Measurements from ENCODE around the gene IL4.

Gene IL4

DNA sequence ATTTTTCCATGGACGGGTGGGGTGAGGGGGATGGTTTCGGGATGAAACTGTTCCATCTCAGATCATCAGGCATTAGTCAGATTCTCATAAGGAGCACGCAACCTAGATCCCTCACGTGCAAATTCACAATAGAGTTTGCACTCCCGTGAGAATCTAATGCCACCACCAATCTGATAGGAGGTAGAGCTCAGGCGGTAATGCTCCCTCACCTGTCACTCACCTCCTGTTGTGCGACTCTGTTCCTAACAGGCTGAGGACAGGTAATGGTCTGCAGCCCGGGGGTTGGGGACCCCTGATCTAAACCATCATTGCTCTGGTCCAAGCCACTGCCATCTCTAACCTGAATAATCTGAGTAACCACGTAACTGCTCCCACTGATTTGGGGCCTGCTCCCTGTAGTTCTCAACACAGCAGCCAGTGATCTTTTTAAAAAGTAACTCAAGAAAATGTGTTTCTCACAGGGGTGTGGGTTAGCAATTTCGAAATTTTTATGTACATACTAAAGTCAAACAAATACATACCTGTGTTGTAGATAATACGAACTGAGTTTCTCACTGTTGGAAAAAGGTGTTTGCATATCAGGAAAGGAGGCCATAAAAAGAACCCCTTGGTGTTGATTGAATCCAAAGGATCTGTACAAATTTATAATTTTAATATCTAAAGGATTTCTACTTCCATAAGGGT lies 27.1 kb upstream of the IL4 start:
- DNase-seq (ENCODE audit: low read depth, low spot score) = no peak
- POLR2A ChIA-PET = no interaction called here
- CTCF ChIA-PET = interaction anchor here (1.3 kb wide), 1 partner anchor 13 kb away, joined by 3 read pairs; no protein-coding TSS in a partner anchor
- TF ChIP-seq, protein P1, sequence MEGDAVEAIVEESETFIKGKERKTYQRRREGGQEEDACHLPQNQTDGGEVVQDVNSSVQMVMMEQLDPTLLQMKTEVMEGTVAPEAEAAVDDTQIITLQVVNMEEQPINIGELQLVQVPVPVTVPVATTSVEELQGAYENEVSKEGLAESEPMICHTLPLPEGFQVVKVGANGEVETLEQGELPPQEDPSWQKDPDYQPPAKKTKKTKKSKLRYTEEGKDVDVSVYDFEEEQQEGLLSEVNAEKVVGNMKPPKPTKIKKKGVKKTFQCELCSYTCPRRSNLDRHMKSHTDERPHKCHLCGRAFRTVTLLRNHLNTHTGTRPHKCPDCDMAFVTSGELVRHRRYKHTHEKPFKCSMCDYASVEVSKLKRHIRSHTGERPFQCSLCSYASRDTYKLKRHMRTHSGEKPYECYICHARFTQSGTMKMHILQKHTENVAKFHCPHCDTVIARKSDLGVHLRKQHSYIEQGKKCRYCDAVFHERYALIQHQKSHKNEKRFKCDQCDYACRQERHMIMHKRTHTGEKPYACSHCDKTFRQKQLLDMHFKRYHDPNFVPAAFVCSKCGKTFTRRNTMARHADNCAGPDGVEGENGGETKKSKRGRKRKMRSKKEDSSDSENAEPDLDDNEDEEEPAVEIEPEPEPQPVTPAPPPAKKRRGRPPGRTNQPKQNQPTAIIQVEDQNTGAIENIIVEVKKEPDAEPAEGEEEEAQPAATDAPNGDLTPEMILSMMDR (IDR thresholded peaks at IDR 0.05; ENCODE audit: insufficient read depth, low read length, missing control alignments) = no peak
- H3K4me3 ChIP-seq (ENCODE audit: low read depth, low read length) = no peak overlapping the region

DNA sequence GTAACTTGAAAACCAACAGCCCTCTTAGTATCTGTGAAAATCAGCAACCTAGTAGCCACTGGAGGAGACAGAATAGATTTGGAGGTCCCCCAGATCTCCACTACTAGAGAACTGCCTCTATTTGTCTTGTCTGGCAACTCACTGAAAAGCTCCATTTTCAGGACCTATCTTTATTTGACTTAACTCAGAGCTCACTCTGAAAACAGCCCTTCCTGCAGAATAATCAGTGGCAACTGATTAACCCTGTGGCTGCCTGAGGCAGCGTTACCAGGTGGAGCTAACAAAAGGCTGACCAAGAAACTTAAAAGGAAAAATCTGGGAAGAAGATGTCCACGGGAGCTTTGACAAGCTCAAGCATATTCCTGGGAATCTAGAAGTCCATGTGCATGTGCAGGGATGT lies 26.3 kb upstream of the IL4 start:
- TF ChIP-seq, protein P1 (IDR thresholded peaks at IDR 0.05; ENCODE audit: insufficient read depth, low read length, missing control alignments) = no peak
- H3K4me3 ChIP-seq (ENCODE audit: low read depth, low read length) = no peak overlapping the region
- DNase-seq (ENCODE audit: low read depth, low spot score) = no peak
- POLR2A ChIA-PET = interaction anchor here (0.6 kb wide), 1 partner anchor 11 kb away, joined by 3 read pairs; the partner anchor contains the start of gene IL13
- CTCF ChIA-PET = interaction anchor here (1.2 to 1.3 kb wide), 2 partner anchors 14 to 172 kb away, joined by 3 to 4 read pairs; no protein-coding TSS in a partner anchor

DNA sequence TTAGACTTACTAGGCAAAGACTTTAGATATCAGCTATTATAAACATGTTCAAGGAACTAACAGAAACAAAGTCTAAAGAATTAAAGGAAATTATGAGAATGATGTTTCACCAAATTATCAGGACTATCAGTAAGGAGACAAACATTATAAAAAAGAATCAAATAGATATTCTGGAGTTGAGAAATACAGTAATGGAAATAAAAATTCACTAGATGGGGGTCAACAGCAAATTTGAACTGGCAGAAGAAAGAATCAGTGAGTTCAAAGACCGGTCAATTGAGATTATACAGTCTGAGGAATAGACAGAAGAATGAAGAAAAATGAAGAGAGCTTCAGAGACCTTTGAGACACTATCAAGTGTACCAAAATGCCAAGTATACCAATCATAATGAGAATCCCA lies 25.4 kb upstream of the IL4 start:
- POLR2A ChIA-PET = no interaction called here
- CTCF ChIA-PET = interaction anchor here (0.7 to 1.5 kb wide), 4 partner anchors 13 to 172 kb away, joined by 3 to 4 read pairs (median 3); no protein-coding TSS in a partner anchor
- H3K4me3 ChIP-seq (ENCODE audit: low read depth, low read length) = no peak overlapping the region
- TF ChIP-seq, protein P1 (IDR thresholded peaks at IDR 0.05; ENCODE audit: insufficient read depth, low read length, missing control alignments) = no peak
- no peak for DNase-seq (ENCODE audit: low read depth, low spot score)

DNA sequence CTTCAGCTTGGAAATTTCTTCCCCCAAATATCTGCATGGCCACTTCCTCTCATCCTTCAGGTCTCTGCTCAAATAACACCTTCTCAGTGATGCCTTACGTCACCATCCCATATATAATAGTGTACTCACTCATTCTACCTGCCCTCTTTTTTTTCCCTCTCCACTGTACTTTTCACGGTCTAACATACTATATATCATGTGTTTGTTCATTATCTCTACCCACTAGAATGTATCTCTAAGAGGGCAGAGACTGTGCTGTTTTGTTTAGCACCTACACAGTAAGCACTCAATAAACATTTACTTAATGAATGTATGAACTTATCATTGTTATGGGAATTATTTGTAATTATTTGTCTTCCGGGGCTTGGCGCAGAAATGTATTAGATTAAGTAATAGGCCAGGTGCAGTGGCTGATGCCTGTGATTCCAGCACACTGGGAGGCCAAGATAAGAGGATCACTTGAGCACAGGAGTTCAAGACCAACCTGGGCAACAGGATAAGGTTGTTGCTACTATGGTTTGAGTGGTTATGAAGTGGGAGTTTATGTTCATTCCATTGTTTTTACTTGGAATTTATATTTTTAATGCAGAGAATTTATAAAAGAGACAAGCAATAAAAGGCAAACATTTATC lies 21.8 kb upstream of the IL4 start:
- ChIA-PET CTCF (no interaction called here), POLR2A (no interaction called here)
- DNase-seq (ENCODE audit: low read depth, low spot score) = no peak
- no peak overlapping the region for H3K4me3 ChIP-seq (ENCODE audit: low read depth, low read length)
- TF ChIP-seq, protein P1 (IDR thresholded peaks at IDR 0.05; ENCODE audit: insufficient read depth, low read length, missing control alignments) = no peak

DNA sequence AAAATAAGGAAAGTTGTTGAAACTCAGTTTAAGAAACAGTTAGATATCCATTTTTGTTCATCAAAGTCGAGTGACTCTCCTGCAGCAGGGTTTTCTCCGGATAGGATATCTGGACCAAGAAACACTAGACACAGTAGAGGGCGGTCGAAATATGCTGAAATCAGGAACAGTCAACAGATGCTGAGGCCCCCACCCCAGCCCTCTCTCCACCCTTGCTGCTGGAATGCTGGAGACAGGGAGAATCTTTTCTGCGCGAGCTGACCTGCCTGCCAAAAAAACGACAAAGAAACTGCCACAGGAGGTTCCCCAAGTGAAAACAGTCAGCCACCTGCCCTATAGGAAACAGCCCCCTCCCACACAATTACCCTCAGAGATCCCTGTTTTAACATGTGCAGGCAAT lies 20.1 kb upstream of the IL4 start:
- CTCF ChIA-PET = interaction anchor here (1.0 to 1.4 kb wide), 2 partner anchors 126 to 167 kb away, joined by 3 to 5 read pairs; no protein-coding TSS in a partner anchor
- POLR2A ChIA-PET = no interaction called here
- no peak for DNase-seq (ENCODE audit: low read depth, low spot score)
- TF ChIP-seq, protein P1 (IDR thresholded peaks at IDR 0.05; ENCODE audit: insufficient read depth, low read length, missing control alignments) = no peak
- no peak overlapping the region for H3K4me3 ChIP-seq (ENCODE audit: low read depth, low read length)
